IgD-negative memory B cell (primary cell): ENCODE results near the gene PHIP. TPM values are rescaled to one million over a fixed set of nuclear protein-coding genes. Genes with fewer than 3 reads are reported as not detected.

Experiments
- H3K27ac Mint-ChIP-seq, 3 donors: one replicate each; pipeline ENCODE4 v1.8.0; 2020 to 2022; ENCODE audit warnings: mild to moderate bottlenecking in 3 of 3, mixed read lengths in 3 of 3, moderate library complexity in 1 of 3
- H3K27me3 Mint-ChIP-seq: one replicate; pipeline ENCODE4 v1.8.0; 2021; ENCODE audit warnings: mixed read lengths
- H3K36me3 Mint-ChIP-seq: one replicate; pipeline ENCODE4 v1.8.0; 2020; ENCODE audit warnings: mild to moderate bottlenecking, mixed read lengths
- H3K4me1 Mint-ChIP-seq, 3 donors: one replicate each; pipeline ENCODE4 v1.8.0; 2020 to 2022; ENCODE audit warnings: mixed read lengths in 3 of 3, mild to moderate bottlenecking in 1 of 3
- H3K4me3 Mint-ChIP-seq, 4 donors: one replicate each; pipeline ENCODE4 v1.8.0; 2020 to 2022; ENCODE audit warnings: mild to moderate bottlenecking in 4 of 4, mixed read lengths in 4 of 4, moderate library complexity in 3 of 4
- H3K9me3 Mint-ChIP-seq, 3 donors: one replicate each; pipeline ENCODE4 v1.8.0; 2020 to 2021; ENCODE audit warnings: mixed read lengths in 3 of 3, mild to moderate bottlenecking in 1 of 3
- polyA plus RNA-seq: library from polyadenylated mRNA; unstranded; fragments of 300-500 nt; fragmentation: Illumina TruSeq; gene quantifications from one replicate; pipeline ENCODE4 v1.2.3, GENCODE V29; 2021

Gene PHIP
- polyA plus RNA-seq, 1 donor from 2014 or later: 11.4 TPM

DNA sequence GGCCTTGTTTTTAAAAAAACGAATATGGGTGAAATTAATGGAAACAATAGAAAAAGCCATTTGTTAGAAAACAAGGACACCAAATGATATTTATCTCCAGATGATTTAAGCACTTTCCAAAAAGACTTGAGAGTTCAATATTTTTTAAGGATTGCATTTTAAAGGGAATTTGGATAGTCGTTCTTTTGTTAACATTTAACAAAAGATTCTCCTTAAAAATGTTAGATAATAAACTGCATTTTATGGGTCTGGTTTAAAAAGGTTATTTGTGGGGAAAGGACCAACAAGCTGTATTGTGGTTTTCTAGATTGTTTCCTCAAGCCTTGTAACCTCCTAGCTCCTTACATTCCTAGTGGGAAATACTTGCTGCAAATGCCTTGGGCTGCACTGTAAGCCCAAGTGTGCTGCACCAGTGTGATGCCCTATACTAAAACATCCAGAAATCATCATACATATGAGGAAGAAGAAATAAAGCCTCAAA is 1.5 kb upstream of the PHIP start:
- Mint-ChIP-seq H3K4me1 (peaks cover 18 to 29% (median 27%) of the 10 kb centered on the region in 3 donors), H3K4me3 (peak overlapping the region; percentile 96 to 99 (median 98)), H3K27ac (peak overlapping the region in 2 of 3 donors; percentile 97 to 100), H3K9me3 (no peaks in the 10 kb centered on the region), H3K27me3 (no peaks in the 10 kb centered on the region), H3K36me3 (no peaks in the 10 kb centered on the region)

DNA sequence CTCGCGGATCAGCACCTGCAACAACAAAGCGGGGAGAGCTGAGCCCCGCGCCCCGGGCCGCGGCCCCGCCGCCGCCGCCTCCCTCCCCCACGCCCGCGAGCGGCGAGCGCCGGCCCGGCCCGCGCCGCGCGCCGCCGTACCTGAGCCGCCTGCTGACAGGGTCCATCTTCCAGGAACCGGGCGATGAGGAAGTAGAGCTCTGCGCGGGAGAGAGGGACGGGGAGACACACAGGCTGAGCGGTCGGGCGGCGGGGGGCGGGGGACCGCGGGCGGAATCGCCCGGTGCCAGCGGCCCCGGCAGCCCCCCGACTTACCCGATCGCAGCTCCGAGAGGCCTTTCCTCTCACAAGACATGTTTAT is 359 bp downstream of the PHIP start:
- peak overlapping the region; percentile 97 to 100 (median 98) for H3K27ac Mint-ChIP-seq
- H3K4me3 Mint-ChIP-seq: peak overlapping the region; percentile 96 to 99 (median 98)
- no peaks in the 10 kb centered on the region for H3K36me3 Mint-ChIP-seq
- no peaks in the 10 kb centered on the region for H3K9me3 Mint-ChIP-seq
- peaks cover 27 to 41% (median 36%) of the 10 kb centered on the region in 3 donors for H3K4me1 Mint-ChIP-seq
- no peaks in the 10 kb centered on the region for H3K27me3 Mint-ChIP-seq

DNA sequence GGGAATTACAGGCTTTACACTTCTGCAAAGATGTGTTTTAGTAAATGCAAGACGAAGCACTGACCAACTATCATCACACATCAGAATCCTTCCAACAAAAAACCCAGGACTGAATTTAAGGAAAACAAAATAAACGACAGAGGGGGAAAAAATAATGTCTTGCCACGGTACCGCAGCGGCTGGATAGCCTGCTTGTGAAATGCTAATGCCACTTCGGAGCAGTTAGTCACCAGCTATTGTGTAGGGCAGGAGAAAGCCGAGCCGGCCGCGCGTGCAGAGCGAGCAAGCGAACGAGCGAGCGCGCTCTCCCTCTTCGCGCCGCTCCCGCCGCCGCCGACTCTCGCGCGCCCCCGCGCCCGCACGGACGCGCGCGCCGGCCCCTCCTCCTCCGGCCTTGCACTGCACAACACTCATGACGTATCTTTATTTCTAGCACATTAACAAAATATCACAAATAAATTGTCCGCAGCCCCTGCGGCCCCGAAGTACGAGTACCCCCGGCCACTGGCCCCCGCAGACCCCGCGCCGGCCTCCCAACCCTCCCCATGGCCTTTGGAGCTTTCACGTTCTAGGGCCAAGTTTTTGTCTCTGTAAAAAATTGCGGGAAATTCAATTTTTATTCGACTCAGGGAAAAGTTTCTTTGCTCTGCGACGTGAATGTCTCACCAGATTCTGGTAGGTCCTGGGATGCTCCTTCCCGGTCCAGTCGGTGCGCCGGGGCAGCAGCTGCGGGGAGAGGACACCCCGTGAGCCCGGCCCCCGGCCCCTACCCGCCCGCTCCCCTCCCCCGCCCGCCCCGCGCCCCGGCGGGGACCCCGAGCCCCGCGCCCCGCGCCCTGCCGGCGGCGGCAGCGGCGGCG is 1.0 kb downstream of the PHIP start:
- H3K4me1 Mint-ChIP-seq: peaks cover 30 to 43% (median 38%) of the 10 kb centered on the region in 3 donors

GRCh38 chr6:79076160-79076559 is 1.9 kb downstream of the PHIP start:
- Mint-ChIP-seq H3K27me3 (no peaks in the 10 kb centered on the region), H3K9me3 (no peaks in the 10 kb centered on the region), H3K4me3 (peak overlapping the region; percentile 88 to 96 (median 90)), H3K4me1 (peaks cover 36 to 47% (median 46%) of the 10 kb centered on the region in 3 donors), H3K27ac (peak overlapping the region; percentile 93 to 99 (median 96)), H3K36me3 (no peaks in the 10 kb centered on the region)

More for the DNA sequence above, 1.0 kb downstream of the PHIP start:
- peak overlapping the region; percentile 94 to 99 (median 96) for H3K27ac Mint-ChIP-seq
- H3K4me3 Mint-ChIP-seq: peak overlapping the region; percentile 88 to 96 (median 90)
- H3K9me3 Mint-ChIP-seq: no peaks in the 10 kb centered on the region
- no peaks in the 10 kb centered on the region for H3K36me3 Mint-ChIP-seq
- H3K27me3 Mint-ChIP-seq: no peaks in the 10 kb centered on the region

- no peaks in the 10 kb centered on the region for H3K9me3 Mint-ChIP-seq
- peaks cover 41 to 51% (median 50%) of the 10 kb centered on the region in 3 donors for H3K4me1 Mint-ChIP-seq
- no peaks in the 10 kb centered on the region for H3K27me3 Mint-ChIP-seq
- no peaks in the 10 kb centered on the region for H3K36me3 Mint-ChIP-seq
- H3K27ac Mint-ChIP-seq: peak overlapping the region in 1 of 3 donors; percentile 7
- H3K4me3 Mint-ChIP-seq: peak overlapping the region in 2 of 4 donors; percentile 5 to 41
Measured at GRCh38 chr6:79073888-79074287, 4.2 kb downstream of the PHIP start.

DNA sequence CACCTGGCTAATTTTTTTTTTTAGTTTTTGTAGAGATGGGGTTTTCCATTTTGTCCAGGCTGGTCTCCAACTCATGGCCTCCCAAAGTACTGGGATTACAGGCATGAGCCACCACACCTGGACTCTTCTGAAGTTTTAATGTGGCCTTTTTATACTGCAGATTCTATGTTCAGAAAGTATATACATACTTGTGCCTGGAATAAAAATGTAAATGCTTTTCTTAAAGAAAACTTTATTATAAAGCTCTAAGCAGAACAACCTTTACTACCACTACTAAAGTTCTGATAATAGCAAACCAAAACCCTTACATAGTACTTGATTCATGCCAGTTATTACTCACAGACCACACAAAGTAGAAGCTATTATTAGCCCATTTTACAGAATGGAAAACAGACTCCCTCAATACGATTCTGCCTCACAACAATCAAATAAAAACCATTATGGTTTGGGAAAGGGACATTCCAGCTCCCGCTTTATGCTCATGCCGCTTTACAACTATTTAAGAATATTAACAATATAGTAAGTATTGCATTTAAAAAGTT is 5.3 kb downstream of the PHIP start:
- Mint-ChIP-seq H3K27me3 (no peaks in the 10 kb centered on the region), H3K4me1 (peaks cover 41 to 51% (median 47%) of the 10 kb centered on the region in 3 donors), H3K36me3 (no peaks in the 10 kb centered on the region), H3K4me3 (peak overlapping the region in 3 of 4 donors; percentile 19 to 81 (median 72)), H3K9me3 (no peaks in the 10 kb centered on the region), H3K27ac (no peak overlapping the region)

- H3K27me3 Mint-ChIP-seq: no peaks in the 10 kb centered on the region
- peak overlapping the region in 1 of 4 donors; percentile 84 for H3K4me3 Mint-ChIP-seq
- H3K36me3 Mint-ChIP-seq: no peaks in the 10 kb centered on the region
- H3K9me3 Mint-ChIP-seq: no peaks in the 10 kb centered on the region
- H3K4me1 Mint-ChIP-seq: peaks cover 44 to 54% (median 52%) of the 10 kb centered on the region in 3 donors
- H3K27ac Mint-ChIP-seq: no peak overlapping the region
Measured at GRCh38 chr6:79071547-79071946, 6.5 kb downstream of the PHIP start.

- H3K4me3 Mint-ChIP-seq: peak overlapping the region in 3 of 4 donors; percentile 27 to 38 (median 35)
- H3K27ac Mint-ChIP-seq: peak overlapping the region in 1 of 3 donors; percentile 15
- no peaks in the 10 kb centered on the region for H3K9me3 Mint-ChIP-seq
- no peaks in the 10 kb centered on the region for H3K27me3 Mint-ChIP-seq
- H3K36me3 Mint-ChIP-seq: no peaks in the 10 kb centered on the region
- peaks cover 36 to 46% (median 46%) of the 10 kb centered on the region in 3 donors for H3K4me1 Mint-ChIP-seq
Measured at GRCh38 chr6:79070206-79070825, 7.7 kb downstream of the PHIP start.

GRCh38 chr6:79066828-79067227 is 11.2 kb downstream of the PHIP start:
- no peaks in the 10 kb centered on the region for H3K36me3 Mint-ChIP-seq
- H3K9me3 Mint-ChIP-seq: no peaks in the 10 kb centered on the region
- H3K27ac Mint-ChIP-seq: no peak overlapping the region
- no peaks in the 10 kb centered on the region for H3K27me3 Mint-ChIP-seq
- no peak overlapping the region for H3K4me3 Mint-ChIP-seq
- H3K4me1 Mint-ChIP-seq: peaks cover 14 to 32% (median 23%) of the 10 kb centered on the region in 3 donors

GRCh38 chr6:79066330-79066729 is 11.7 kb downstream of the PHIP start:
- no peaks in the 10 kb centered on the region for H3K9me3 Mint-ChIP-seq
- no peak overlapping the region for H3K27ac Mint-ChIP-seq
- H3K4me3 Mint-ChIP-seq: no peak overlapping the region
- no peaks in the 10 kb centered on the region for H3K27me3 Mint-ChIP-seq
- H3K36me3 Mint-ChIP-seq: no peaks in the 10 kb centered on the region
- peaks cover 11 to 27% (median 22%) of the 10 kb centered on the region in 3 donors for H3K4me1 Mint-ChIP-seq

DNA sequence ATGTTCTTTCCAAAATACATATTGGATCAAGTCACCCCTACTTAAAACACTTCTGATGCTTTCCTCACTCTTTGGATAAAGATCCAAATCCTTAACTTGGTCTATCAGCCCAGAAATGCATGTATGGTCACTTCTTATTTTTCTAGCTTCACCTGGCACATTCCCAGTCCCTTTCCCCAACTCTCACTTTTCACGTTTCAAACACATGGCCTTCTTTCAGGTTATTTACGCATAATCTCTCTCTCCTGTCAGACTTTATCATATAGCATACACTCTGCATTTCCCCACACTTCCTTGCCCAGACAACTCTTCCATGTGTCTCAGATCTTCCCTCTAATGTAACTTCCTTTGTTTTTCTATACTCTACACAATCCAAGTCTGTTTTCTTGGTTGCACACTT is 12.8 kb downstream of the PHIP start:
- Mint-ChIP-seq H3K4me3 (no peak overlapping the region), H3K9me3 (no peaks in the 10 kb centered on the region), H3K27me3 (no peaks in the 10 kb centered on the region), H3K27ac (no peak overlapping the region), H3K4me1 (peaks cover 5 to 18% (median 12%) of the 10 kb centered on the region in 3 donors), H3K36me3 (no peaks in the 10 kb centered on the region)

DNA sequence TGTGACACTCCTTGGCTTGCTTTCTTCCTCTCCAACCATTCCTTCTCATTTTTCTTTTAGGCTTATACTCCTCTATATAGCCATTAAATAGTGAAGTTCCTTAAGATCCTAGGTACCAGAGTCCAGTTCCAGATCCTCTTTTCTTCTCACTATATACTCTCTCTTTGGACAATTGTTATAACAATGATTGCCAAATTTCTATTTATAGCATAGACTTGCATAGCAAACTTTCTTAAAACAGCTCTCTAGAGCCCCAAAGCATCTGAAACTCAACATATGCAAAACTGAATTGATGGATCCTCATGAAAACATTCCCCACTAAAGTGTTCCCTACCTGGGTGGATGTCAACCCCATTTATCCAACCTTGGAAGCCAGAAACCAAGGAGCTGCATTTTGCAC is 13.4 kb downstream of the PHIP start:
- Mint-ChIP-seq H3K27ac (no peak overlapping the region), H3K36me3 (peaks cover 1% of the 10 kb centered on the region), H3K27me3 (no peaks in the 10 kb centered on the region), H3K4me1 (peaks cover 4 to 17% (median 12%) of the 10 kb centered on the region in 3 donors), H3K9me3 (no peaks in the 10 kb centered on the region), H3K4me3 (no peak overlapping the region)

DNA sequence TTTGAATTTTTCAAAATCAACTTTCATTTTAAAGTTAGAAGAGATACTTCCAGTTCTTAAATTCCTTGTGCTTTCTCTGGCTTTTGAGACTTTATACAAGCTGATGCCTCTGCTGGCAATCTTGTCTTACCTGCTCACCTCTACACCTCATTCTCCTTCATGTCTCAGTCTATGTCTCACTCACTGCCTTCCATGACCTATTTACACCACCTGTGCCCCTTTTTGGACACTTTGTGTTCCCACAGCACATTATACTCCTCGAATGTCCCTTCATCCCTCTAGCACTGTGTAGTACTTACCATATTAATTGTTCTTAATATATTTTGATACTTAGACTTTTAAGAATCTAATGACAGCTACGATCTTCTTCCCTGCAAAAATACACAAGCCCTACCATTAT is 15.3 kb downstream of the PHIP start:
- H3K27me3 Mint-ChIP-seq: no peaks in the 10 kb centered on the region
- peaks cover 1% of the 10 kb centered on the region for H3K36me3 Mint-ChIP-seq
- H3K9me3 Mint-ChIP-seq: no peaks in the 10 kb centered on the region
- no peak overlapping the region for H3K4me3 Mint-ChIP-seq
- H3K27ac Mint-ChIP-seq: no peak overlapping the region
- peaks cover 4 to 14% (median 10%) of the 10 kb centered on the region in 3 donors for H3K4me1 Mint-ChIP-seq

DNA sequence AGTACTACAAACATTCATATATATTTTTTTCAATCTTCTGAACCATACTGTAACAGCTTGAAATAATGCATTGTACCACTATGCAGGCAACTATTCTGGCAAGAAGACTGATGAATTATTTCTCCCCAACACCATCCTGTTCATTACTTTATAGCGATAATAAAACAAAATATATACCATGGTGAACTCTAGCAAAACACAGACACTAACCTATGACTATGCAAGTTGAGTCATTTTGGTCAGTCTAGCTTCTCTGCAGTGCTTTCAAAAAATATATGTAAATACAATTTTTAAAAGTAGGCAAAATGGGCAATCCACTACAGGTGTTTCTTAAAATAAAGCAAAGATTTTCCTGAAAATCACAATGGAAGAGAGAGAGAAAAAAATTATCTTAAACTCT is 20.3 kb downstream of the PHIP start:
- H3K27me3 Mint-ChIP-seq: no peaks in the 10 kb centered on the region
- H3K36me3 Mint-ChIP-seq: peaks cover 13% of the 10 kb centered on the region
- no peak overlapping the region for H3K27ac Mint-ChIP-seq
- no peak overlapping the region for H3K4me3 Mint-ChIP-seq
- peaks cover 4 to 9% (median 8%) of the 10 kb centered on the region in 3 donors for H3K4me1 Mint-ChIP-seq
- peaks cover 0 to under 1% (median under 1%) of the 10 kb centered on the region in 3 donors for H3K9me3 Mint-ChIP-seq

DNA sequence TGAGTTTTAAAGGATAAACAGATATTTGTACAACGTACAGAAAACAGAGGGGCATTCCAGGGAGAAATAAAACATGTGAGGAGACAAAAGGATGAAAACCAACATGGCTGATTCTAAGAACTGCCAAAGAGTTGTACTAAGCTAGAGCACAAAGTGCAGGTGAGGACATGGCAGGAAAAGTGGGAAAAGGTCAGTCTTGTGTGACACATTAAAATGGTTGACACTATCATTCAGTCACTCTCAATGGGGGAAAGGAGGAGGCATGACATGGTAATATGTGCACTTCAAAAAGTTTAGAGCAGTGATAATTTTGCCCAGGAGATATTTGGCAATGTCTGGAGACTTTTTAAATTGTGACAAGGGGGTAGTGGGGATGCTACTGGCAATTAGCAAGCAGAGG is 21.8 kb downstream of the PHIP start:
- Mint-ChIP-seq H3K4me1 (peaks cover 4 to 10% (median 10%) of the 10 kb centered on the region in 3 donors), H3K27ac (no peak overlapping the region), H3K9me3 (peaks cover 0 to 7% (median 2%) of the 10 kb centered on the region in 3 donors), H3K27me3 (no peaks in the 10 kb centered on the region), H3K36me3 (peaks cover 22% of the 10 kb centered on the region), H3K4me3 (no peak overlapping the region)
